ENCODE results near the gene TMEM44.
"Not testable (repeated sequence)": the region's sequence is repeated elsewhere in the genome, so short reads cannot be mapped to it uniquely, and the experiment has no call there.

The TMEM44 gene

GRCh38 chr3:194607592-194608389 is 25.4 kb downstream of the TMEM44 start:
- no peaks in the 10 kb centered on the region for H3K27me3 ChIP-seq (ENCODE audit: insufficient read depth, low read depth, severe bottlenecking)
- no peak for DNase-seq
- no peaks in the 10 kb centered on the region; the same call in 1 of the 2 replicates for H3K36me3 ChIP-seq
- H3K27ac ChIP-seq, result no peak overlapping the region
- no peaks in the 10 kb centered on the region for H3K9me3 ChIP-seq (ENCODE audit: severe bottlenecking)
- H3K4me3 ChIP-seq (ENCODE audit: low read depth, low read length), result no peak overlapping the region
- TF ChIP-seq, protein P1, sequence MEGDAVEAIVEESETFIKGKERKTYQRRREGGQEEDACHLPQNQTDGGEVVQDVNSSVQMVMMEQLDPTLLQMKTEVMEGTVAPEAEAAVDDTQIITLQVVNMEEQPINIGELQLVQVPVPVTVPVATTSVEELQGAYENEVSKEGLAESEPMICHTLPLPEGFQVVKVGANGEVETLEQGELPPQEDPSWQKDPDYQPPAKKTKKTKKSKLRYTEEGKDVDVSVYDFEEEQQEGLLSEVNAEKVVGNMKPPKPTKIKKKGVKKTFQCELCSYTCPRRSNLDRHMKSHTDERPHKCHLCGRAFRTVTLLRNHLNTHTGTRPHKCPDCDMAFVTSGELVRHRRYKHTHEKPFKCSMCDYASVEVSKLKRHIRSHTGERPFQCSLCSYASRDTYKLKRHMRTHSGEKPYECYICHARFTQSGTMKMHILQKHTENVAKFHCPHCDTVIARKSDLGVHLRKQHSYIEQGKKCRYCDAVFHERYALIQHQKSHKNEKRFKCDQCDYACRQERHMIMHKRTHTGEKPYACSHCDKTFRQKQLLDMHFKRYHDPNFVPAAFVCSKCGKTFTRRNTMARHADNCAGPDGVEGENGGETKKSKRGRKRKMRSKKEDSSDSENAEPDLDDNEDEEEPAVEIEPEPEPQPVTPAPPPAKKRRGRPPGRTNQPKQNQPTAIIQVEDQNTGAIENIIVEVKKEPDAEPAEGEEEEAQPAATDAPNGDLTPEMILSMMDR (IDR thresholded peaks at IDR 0.05; ENCODE audit: low read depth, low read length), result no peak

DNA sequence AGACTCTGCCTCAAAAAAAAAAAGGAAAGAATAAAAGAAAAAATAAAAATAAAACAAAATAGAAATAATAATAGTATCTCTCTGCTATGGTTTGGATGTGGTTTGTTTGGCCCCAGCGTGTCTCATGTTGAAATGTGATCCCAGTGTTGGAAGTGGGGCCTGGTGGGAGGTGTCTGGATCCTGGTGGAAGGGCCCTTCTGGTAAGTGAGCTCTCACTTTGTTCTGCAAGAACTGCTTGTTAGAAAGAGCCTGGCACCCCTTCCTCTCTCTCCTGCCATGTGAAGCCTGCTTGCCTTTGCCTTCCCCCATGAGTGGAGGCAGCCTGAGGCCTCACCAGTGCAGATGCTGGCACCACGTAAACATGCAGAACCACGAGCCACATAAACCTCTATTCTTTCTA is 26.3 kb downstream of the TMEM44 start:
- H3K9me3 ChIP-seq (ENCODE audit: severe bottlenecking), result no peaks in the 10 kb centered on the region
- TF ChIP-seq, protein P1 (IDR thresholded peaks at IDR 0.05; ENCODE audit: low read depth, low read length), result no peak
- DNase-seq, result no peak
- no peaks in the 10 kb centered on the region; the same call in 1 of the 2 replicates for H3K36me3 ChIP-seq
- no peaks in the 10 kb centered on the region for H3K27me3 ChIP-seq (ENCODE audit: insufficient read depth, low read depth, severe bottlenecking)
- H3K4me3 ChIP-seq (ENCODE audit: low read depth, low read length), result no peak overlapping the region
- H3K27ac ChIP-seq, result no peak overlapping the region

DNA sequence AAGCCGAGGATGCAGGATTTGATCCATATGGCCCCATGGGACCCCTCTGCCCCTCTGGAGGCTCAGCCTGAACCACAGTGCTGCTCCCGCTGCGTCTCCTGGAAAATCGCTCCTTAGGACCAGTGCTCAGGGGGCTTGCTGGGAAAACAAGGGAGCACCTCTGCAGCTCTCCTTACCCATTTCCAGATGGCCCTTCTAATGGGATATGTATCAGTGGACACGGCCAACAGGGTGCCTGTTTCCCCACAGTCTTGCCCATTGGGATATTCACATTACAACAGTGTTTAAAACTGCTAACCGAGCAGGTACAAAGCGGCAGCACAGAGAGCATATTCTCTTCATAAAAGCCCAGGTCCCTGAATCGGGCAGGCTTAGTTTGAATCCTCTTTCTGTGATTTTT is 27.1 kb downstream of the TMEM44 start:
- H3K36me3 ChIP-seq, result no peaks in the 10 kb centered on the region; the same call in 1 of the 2 replicates
- H3K4me3 ChIP-seq (ENCODE audit: low read depth, low read length), result no peak overlapping the region
- no peak overlapping the region for H3K27ac ChIP-seq
- TF ChIP-seq, protein P1 (IDR thresholded peaks at IDR 0.05; ENCODE audit: low read depth, low read length), result no peak
- H3K27me3 ChIP-seq (ENCODE audit: insufficient read depth, low read depth, severe bottlenecking), result no peaks in the 10 kb centered on the region
- no peaks in the 10 kb centered on the region for H3K9me3 ChIP-seq (ENCODE audit: severe bottlenecking)
- no peak for DNase-seq

DNA sequence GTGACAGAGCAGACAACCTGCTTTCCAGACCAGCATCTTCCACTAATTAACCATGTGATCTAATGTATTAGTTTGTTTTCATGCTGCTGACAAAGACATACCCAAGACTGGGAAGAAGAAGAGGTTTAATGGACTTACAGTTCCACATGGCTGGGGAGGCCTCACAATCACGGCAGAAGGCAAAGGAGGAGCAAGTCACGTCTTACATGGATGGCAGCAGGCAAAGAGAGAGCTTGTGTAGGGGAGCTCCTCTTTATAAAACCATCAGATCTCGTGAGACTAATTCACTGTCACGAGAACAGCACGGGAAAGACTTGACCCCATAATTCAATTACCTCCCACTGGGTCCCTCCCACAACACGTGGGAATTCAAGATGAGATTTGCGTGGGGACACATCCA is 27.9 kb downstream of the TMEM44 start:
- not testable (repeated sequence) for H3K4me3 ChIP-seq (ENCODE audit: low read depth, low read length); H3K9me3 ChIP-seq (ENCODE audit: severe bottlenecking); H3K27me3 ChIP-seq (ENCODE audit: insufficient read depth, low read depth, severe bottlenecking); DNase-seq; H3K27ac ChIP-seq; H3K36me3 ChIP-seq

DNA sequence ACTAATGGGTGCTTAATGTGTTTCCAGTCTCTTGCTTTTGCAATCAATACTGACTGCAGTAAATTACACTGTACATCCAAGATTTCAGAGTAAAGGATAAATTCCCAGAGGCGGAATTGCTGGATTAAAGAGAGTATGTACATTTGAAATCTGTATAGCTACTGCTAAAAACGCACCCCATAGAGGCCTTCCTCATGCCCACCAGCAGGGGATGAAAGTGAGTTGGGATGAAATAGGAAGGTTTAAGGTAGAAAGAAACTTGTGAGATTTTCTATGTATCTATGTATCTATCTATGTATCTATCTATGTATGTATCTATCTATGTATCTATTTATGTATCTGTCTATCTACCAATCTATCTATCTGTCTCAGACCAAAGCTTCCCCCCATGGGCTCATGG is 28.4 kb downstream of the TMEM44 start:
- Histone ChIP-seq H3K9me3 (ENCODE audit: severe bottlenecking) (no peaks in the 10 kb centered on the region), H3K36me3 (no peaks in the 10 kb centered on the region; the same call in 1 of the 2 replicates), H3K27ac (no peak overlapping the region), H3K27me3 (ENCODE audit: insufficient read depth, low read depth, severe bottlenecking) (no peaks in the 10 kb centered on the region), H3K4me3 (ENCODE audit: low read depth, low read length) (no peak overlapping the region)
- DNase-seq, result no peak
- TF ChIP-seq, protein P1 (IDR thresholded peaks at IDR 0.05; ENCODE audit: low read depth, low read length), result 0 out of 2 replicates have a peak, but pooled peaks have one; percentile 9

DNA sequence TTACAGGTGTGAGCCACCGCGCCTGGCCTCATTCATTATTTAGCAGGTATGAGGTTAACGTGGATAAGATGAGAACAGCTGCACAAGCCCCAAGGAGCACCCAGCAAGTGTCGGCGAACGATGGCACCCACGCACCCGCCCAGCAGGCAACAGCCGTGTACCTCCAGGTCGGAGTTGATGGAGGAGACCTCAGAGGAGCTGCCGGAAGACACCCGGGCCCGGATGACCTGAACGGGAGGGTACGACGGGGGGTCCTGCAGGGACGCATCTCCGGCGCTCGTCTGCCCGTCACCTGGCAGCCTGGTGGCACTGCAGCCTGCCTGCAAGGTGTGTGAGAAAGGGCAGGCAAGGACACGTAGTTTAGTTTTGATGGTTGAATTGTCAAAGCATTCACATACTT is 29.1 kb downstream of the TMEM44 start:
- Histone ChIP-seq H3K27me3 (ENCODE audit: insufficient read depth, low read depth, severe bottlenecking) (no peaks in the 10 kb centered on the region), H3K36me3 (no peaks in the 10 kb centered on the region; the same call in 1 of the 2 replicates), H3K4me3 (ENCODE audit: low read depth, low read length) (no peak overlapping the region), H3K9me3 (ENCODE audit: severe bottlenecking) (no peaks in the 10 kb centered on the region), H3K27ac (no peak overlapping the region)
- TF ChIP-seq, protein P1 (IDR thresholded peaks at IDR 0.05; ENCODE audit: low read depth, low read length), result no peak
- no peak for DNase-seq

All from WERI-Rb-1 (cell line).